HepG2 (cell line): ENCODE results near the gene DISP2. TPM values are rescaled to one million over a fixed set of nuclear protein-coding genes. Genes with fewer than 3 reads are reported as not detected.

ENCODE experiments used
- HIVEP1 ChIP-seq: sonication (generic); formaldehyde crosslinking; IDR thresholded peaks from 2 replicates; pipeline ENCODE4 v1.4.0; 2020; ENCODE audit warnings: mild to moderate bottlenecking, missing genetic modification reagents
- IKZF5 ChIP-seq: IDR thresholded peaks from 2 replicates; pipeline ENCODE4 v1.6.1; 2018; ENCODE audit warnings: missing genetic modification reagents, mild to moderate bottlenecking, missing compliant biosample characterization
- PBX2 ChIP-seq: IDR thresholded peaks from 2 replicates; pipeline ENCODE4 v1.6.1; 2016; ENCODE audit warnings: control low read depth
- TAF1 ChIP-seq: sonication (generic); formaldehyde crosslinking; IDR thresholded peaks from 2 replicates; pipeline ENCODE4 v1.4.0; 2020; ENCODE audit warnings: missing genetic modification reagents
- ZNF17 ChIP-seq: sonication (generic); formaldehyde crosslinking; IDR thresholded peaks from 2 replicates; pipeline ENCODE4 v1.5.0; 2020; ENCODE audit warnings: mild to moderate bottlenecking, missing genetic modification reagents
- ZNF343 ChIP-seq: sonication (generic); formaldehyde crosslinking; IDR thresholded peaks from 2 replicates; pipeline ENCODE4 v1.4.0; 2020; ENCODE audit warnings: mild to moderate bottlenecking, missing genetic modification reagents
- ZXDC ChIP-seq: sonication (generic); formaldehyde crosslinking; IDR thresholded peaks from 2 replicates; pipeline ENCODE4 v1.5.0; 2020; ENCODE audit warnings: mild to moderate bottlenecking, missing genetic modification reagents
- polyA plus RNA-seq, 8 experiments: library from polyadenylated mRNA; depleted of rRNA in 3 of 8; stranded (reverse) in 7 of 8; unstranded in 1 of 8; fragments of >200 nt; fragmentation: Illumina TruSeq in 4 of 8; extraction: Trizol in 4 of 8; gene quantifications; 2 replicates each; pipeline versions ENCODE4 v1.2.1 to v1.2.3, GENCODE V29; 2011 to 2016; ENCODE audit warnings: low read depth in 4 of 8, missing spikeins in 1 of 8, mixed read lengths in 1 of 8; ENCODE audit not compliant: insufficient read depth in 1 of 8
- total RNA-seq, 5 experiments: library from RNA; depleted of rRNA; stranded (reverse); fragments of >200 nt; fragmentation: Illumina TruSeq; extraction: Trizol; gene quantifications; 2 replicates each; pipeline ENCODE4 v1.2.3, GENCODE V29; 2016; ENCODE audit warnings: low read depth in 1 of 5
- TF ChIP-seq, protein P1 (sequence below): sonication (generic); formaldehyde crosslinking; IDR thresholded peaks from 2 replicates; pipeline ENCODE4 v1.4.0; 2020; ENCODE audit warnings: low read depth, mild to moderate bottlenecking, missing genetic modification reagents
- TF ChIP-seq, protein P2 (sequence below): sonication (generic); formaldehyde crosslinking; IDR thresholded peaks from 2 replicates; pipeline ENCODE4 v1.8.1; 2023; ENCODE audit warnings: mild to moderate bottlenecking, missing genetic modification reagents, borderline replicate concordance
- TF ChIP-seq, protein P3 (sequence below), 2 experiments: sonication (generic) in 1 of 2; formaldehyde crosslinking in 1 of 2; IDR thresholded peaks; 2 replicates each; pipeline versions ENCODE4 v1.6.1 to v1.9.0; 2014 to 2022; ENCODE audit warnings: antibody characterized with exemption in 1 of 2, borderline replicate concordance in 1 of 2, inconsistent platforms in 1 of 2, low read depth in 1 of 2, missing genetic modification reagents in 1 of 2
- TF ChIP-seq, protein P4 (sequence below), 2 experiments: fragments of 450-650 bp in 1 of 2; sonication (generic) in 1 of 2; formaldehyde crosslinking; IDR thresholded peaks; 2 replicates each; pipeline versions ENCODE4 v1.5.0 to v1.8.0; 2020 to 2022; ENCODE audit warnings: mild to moderate bottlenecking in 1 of 2, missing genetic modification reagents in 1 of 2

Gene DISP2
- total and polyA plus RNA-seq, 2 of the 13 experiments (the other 11 are each of a cell fraction or from before 2014, with no cell fraction given): 0.09 to 0.32 TPM

- TF ChIP-seq, protein P1, sequence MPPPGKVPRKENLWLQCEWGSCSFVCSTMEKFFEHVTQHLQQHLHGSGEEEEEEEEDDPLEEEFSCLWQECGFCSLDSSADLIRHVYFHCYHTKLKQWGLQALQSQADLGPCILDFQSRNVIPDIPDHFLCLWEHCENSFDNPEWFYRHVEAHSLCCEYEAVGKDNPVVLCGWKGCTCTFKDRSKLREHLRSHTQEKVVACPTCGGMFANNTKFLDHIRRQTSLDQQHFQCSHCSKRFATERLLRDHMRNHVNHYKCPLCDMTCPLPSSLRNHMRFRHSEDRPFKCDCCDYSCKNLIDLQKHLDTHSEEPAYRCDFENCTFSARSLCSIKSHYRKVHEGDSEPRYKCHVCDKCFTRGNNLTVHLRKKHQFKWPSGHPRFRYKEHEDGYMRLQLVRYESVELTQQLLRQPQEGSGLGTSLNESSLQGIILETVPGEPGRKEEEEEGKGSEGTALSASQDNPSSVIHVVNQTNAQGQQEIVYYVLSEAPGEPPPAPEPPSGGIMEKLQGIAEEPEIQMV (CRISPR knock-in tag): 0 out of 2 replicates have a peak, but pooled peaks have one; percentile 76
- peak; percentile 79; the same call in 1 of the 2 replicates for TF ChIP-seq IKZF5
- TF ChIP-seq, protein P2, sequence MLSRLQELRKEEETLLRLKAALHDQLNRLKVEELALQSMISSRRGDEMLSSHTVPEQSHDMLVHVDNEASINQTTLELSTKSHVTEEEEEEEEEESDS (CRISPR knock-in tag): no peak
- no peak for TF ChIP-seq ZNF17
- TF ChIP-seq, protein P3, sequence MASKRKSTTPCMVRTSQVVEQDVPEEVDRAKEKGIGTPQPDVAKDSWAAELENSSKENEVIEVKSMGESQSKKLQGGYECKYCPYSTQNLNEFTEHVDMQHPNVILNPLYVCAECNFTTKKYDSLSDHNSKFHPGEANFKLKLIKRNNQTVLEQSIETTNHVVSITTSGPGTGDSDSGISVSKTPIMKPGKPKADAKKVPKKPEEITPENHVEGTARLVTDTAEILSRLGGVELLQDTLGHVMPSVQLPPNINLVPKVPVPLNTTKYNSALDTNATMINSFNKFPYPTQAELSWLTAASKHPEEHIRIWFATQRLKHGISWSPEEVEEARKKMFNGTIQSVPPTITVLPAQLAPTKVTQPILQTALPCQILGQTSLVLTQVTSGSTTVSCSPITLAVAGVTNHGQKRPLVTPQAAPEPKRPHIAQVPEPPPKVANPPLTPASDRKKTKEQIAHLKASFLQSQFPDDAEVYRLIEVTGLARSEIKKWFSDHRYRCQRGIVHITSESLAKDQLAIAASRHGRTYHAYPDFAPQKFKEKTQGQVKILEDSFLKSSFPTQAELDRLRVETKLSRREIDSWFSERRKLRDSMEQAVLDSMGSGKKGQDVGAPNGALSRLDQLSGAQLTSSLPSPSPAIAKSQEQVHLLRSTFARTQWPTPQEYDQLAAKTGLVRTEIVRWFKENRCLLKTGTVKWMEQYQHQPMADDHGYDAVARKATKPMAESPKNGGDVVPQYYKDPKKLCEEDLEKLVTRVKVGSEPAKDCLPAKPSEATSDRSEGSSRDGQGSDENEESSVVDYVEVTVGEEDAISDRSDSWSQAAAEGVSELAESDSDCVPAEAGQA (IDR thresholded peaks at IDR 0.05; ENCODE audit: low read depth): peak; percentile 12; the same call in 1 of the 2 replicates
- TF ChIP-seq, protein P3 (CRISPR knock-in tag; IDR thresholded peaks at IDR 0.05; ENCODE audit: borderline replicate concordance): peak; percentile 67; the same call in 1 of the 2 replicates
- TF ChIP-seq HIVEP1 (CRISPR knock-in tag): peak; percentile 60; the same call in 1 of the 2 replicates
- TF ChIP-seq PBX2 (CRISPR knock-in tag): no peak
- no peak for TF ChIP-seq ZXDC (CRISPR knock-in tag)
- TF ChIP-seq ZNF343 (CRISPR knock-in tag): peak; percentile 32; the same call in 1 of the 2 replicates
- TF ChIP-seq, protein P4, sequence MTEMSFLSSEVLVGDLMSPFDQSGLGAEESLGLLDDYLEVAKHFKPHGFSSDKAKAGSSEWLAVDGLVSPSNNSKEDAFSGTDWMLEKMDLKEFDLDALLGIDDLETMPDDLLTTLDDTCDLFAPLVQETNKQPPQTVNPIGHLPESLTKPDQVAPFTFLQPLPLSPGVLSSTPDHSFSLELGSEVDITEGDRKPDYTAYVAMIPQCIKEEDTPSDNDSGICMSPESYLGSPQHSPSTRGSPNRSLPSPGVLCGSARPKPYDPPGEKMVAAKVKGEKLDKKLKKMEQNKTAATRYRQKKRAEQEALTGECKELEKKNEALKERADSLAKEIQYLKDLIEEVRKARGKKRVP (CRISPR knock-in tag; IDR thresholded peaks at IDR 0.05): no peak
- peak; percentile 38; the same call in 1 of the 2 replicates for TF ChIP-seq TAF1 (CRISPR knock-in tag)
Measured at GRCh38 chr15:40323239-40323952, 34.6 kb upstream of the DISP2 start, which contains the start of gene INAFM2 (continued).
